ENCODE data around the gene PPP2R3B.
"Not testable (repeated sequence)": the region's sequence is repeated elsewhere in the genome, so short reads cannot be mapped to it uniquely, and the experiment has no call there.

The PPP2R3B gene

GRCh38 chrX:352582-353314, 34.0 kb downstream of the PPP2R3B start:
- no peak for DNase-seq

DNA sequence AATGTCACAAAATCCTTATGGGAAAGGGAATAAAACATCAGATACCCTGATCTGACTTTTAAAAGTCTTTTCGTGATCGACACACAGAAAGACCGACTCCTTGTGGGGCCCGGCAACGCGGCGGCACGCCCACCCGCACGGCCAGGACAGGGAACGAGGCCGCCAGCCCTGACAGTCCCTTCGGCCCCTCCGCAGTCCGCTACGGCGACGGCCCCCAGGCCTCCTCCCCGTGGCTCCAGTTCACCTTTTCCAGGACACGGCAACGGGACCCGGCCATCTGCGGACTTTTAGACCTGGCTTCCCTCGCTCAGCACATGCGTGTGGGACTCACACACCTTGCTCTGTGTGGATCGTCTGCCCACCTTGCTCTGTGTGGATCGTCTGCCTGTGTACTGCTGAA, 34.5 kb downstream of the PPP2R3B start:
- no peak for DNase-seq

DNA sequence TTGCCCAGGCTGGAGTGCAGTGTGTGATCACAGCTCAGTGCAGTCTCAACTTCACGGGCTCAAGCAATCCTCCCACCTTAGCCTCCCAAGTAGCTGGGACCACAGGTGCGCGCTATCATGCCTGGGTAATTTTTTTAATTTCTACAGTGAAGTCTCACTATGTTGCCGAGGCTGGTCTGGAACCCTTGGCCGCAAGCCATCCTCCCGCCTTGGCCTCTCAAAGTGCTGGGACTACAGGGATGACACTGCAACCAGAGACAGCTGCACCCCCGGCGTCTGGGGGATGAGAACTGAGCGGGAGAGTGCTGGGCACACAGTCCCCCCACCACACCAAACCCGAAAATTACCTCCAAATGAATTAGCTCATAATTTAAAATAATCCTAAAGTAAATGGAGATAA, 35.0 kb downstream of the PPP2R3B start:
- no peak for DNase-seq

GRCh38 chrX:351324-351641, 35.4 kb downstream of the PPP2R3B start:
- DNase-seq, result not testable (repeated sequence)

DNA sequence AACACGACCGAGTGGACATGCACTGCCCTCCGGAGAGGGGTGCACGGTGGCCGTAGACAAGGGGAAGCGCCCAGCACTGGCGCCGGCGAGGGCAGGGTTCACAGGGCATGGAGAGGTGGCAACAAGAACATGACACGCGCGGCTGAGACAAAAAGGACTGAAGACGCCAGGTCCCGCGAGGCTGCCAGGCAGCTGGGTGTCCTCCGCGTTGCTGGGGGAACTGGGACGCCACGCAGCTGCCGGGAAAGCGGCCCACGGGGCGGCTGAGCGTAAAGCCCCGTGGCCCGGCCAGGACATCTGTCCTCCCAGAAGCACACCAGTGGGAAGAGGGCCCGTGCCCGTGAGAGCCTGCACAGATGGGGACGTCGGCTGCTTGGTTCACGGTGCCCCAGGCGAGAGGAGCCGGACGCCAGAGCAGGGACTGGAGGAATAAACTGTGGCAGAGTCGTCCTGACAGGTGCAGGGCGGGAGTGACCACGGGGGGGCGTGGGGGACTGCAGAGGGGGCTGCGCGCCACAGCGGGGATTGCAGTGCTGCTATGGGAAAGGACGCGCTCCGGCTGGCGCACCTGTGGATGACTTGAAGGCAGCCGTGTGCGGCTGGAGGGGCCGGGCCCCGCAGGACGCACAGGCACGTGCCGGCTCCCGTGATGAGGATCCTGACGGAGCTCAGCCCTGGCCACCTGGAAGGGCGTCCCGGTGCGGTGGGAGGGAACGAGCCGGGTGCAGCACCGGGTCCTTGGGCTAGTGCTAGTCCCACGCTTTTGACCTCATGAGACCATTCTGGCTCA, 36.0 kb downstream of the PPP2R3B start:
- DNase-seq, result no peak

DNA sequence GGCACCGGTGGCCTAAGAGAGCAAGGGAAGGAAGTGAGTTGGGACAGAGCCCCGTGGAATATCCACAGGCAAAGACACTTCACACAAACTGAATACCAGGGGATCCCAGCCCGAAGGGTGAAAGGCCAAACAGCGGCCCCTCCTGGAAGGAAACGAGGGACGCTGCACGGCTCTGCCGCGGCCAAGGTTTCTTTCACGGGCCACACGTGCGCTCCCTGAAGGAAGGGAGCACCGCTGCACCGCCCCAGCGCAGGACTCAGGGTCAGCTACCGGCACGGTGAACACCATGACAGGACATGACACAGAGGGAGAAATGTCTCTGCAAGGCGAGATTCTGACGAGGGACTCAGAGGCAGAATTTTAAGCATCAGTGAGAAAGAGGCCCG, 36.6 kb downstream of the PPP2R3B start:
- DNase-seq, result no peak

- no peak for DNase-seq
Measured at GRCh38 chrX:349702-350101, 37.0 kb downstream of the PPP2R3B start.

GRCh38 chrX:349196-349595, 37.5 kb downstream of the PPP2R3B start:
- no peak for DNase-seq

- DNase-seq, result no peak
Measured at GRCh38 chrX:348461-349117, 38.1 kb downstream of the PPP2R3B start.

GRCh38 chrX:347351-348117, 39.2 kb downstream of the PPP2R3B start:
- DNase-seq, result no peak

- DNase-seq, result no peak
Measured at GRCh38 chrX:346034-346813, 40.5 kb downstream of the PPP2R3B start.

- DNase-seq, result no peak
Measured at GRCh38 chrX:345020-345925, 41.4 kb downstream of the PPP2R3B start.

DNA sequence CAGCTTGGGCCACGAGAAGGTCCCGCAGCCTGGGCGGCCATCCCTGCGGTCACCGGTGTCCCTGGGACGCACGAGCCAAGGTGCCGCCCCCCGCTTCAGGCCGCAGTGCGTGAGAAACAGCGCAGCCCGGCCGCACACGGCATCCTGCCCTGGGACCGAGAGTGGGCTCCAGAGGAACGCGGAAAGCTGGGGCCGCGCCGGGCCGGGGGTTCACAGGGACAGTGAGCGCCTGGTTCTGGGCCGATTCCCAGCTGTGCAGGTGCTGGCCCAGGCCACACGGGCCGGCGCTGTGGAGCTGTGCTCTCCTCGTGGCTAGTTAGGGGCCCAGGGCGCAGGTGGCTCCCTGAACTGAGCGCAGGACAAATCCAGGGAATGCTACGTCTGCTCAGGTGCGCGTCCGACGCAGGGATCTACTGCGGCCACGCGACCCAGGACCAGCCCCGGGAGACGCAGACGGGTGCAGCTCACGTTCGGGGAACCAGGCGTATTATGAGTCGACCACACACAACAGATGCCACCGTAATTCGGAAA, 42.3 kb downstream of the PPP2R3B start:
- DNase-seq, result no peak

- DNase-seq, result no peak
Measured at GRCh38 chrX:341541-342101, 45.1 kb downstream of the PPP2R3B start.

GRCh38 chrX:340641-341423, 45.9 kb downstream of the PPP2R3B start:
- no peak for DNase-seq

GRCh38 chrX:340121-340520, 46.6 kb downstream of the PPP2R3B start:
- DNase-seq, result no peak

DNA sequence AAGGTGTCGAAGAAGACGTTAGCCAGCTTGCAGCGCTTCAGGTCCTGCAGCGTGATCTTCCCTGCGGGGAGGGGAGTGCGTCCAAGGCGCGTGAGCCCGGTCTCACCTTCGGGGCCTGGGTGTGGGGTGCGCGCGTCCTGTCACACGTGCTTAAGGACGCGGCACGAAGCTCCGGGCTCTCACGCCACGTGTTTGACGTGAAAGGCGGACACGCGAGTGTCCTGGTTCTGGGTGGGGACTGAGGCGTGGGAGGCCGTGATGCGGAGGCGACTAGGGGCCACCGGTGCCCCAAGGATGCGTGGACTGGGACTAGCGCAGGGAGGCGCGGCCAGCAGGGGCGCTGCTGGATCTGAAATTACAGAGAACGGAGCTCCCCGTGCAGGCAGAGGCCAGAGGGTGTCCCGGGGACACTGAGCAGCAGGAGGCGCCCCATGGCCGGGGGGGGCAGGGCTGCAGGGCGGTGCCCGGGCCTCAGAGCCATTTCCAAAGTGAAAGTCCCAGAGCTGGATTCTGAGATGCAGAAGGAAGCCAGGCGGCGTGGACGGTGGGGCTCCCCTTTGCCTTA, 47.8 kb downstream of the PPP2R3B start:
- DNase-seq, result no peak

DNA sequence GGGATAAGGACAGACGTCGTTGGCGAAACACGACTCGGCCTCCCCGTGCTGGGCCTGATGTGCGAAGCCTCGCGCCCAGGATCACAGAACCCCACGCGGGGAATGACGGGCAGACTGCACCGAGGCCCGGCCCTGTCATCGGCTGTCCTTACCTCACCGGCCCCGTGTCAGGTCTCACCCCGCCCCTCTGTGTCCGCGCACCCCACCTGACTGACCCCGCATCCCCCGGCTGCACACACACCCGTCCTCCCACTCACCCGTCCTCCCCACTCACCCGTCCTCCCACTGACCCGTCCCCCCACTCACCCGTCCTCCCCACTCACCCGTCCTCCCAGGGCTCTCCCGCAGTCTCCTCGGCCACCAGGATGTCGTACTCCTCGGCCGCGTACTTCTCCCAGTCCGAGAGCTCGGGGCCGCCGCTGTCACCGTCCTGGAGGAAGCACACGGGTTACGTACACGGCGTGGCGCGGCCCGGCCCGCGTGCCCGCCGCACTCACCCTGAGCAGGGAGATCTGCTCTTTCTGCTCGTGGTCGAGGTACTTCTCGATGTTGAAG, 48.3 kb downstream of the PPP2R3B start:
- no peak for DNase-seq

DNA sequence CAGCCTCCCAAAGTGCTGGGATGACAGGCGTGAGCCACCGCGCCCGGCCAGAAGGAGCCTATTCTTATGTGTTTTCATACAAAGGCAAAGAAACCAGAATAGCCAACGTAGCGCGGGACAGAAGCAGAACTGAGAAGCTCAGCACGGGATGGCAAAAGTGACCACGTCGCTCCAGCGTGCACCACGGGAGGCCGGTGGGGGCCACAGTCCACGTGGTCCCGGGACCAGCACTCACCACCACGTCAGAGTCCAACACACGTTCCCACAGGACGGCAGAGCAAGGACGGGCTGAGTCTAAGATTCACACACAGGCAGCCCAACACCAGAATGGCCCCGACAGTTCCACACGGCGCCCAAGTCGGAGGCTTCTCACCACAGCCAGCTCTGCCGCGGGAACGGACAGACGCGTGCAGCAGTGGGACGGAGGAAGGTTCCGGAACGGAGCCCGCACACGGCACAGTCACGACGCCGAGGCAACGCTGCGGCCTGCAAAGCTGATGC, 49.3 kb downstream of the PPP2R3B start:
- DNase-seq, result no peak

Measured in activated CD4-positive, alpha-beta T cell treated with anti-CD3 and anti-CD28 coated beads, Interleukin-2, Interleukin-6, amounts not matched to agents 100 ng/mL and 50 ng/mL, durations not matched to agents 16 hours and 8 hours (primary cell).